Neural cell (in vitro differentiated cells): Measurements from ENCODE around the gene TAPBP. TPM values are rescaled to one million over a fixed set of nuclear protein-coding genes. Genes with fewer than 3 reads are reported as not detected.
A peak's percentile ranks its signal among the peaks of the same experiment; 100 is the strongest.

Source experiments
- H2AFZ ChIP-seq: fragments of 200-600, 300-800 bp; sonication (generic), shearing (Covaris generic); 2 replicates; pipeline ENCODE4 v1.6.0; 2014; ENCODE audit warnings: low read depth, mild to moderate bottlenecking, antibody characterized with exemption, low read length, moderate library complexity
- H3F3A ChIP-seq: fragments of 200-600 bp; shearing (Covaris generic); 2 replicates; pipeline ENCODE4 v1.6.1; 2016; ENCODE audit warnings: mild to moderate bottlenecking, moderate library complexity, mixed read lengths, antibody characterized with exemption, low read length; ENCODE audit not compliant: insufficient read depth, poor library complexity, severe bottlenecking
- H3K27ac ChIP-seq: fragments of 200-600, 300-800 bp; sonication (generic), shearing (Covaris generic); 2 replicates; pipeline ENCODE4 v1.5.1; 2014; ENCODE audit warnings: mild to moderate bottlenecking, low read length, moderate library complexity
- H3K27me3 ChIP-seq: fragments of 300-800, 200-600 bp; sonication (generic), shearing (Covaris generic); 2 replicates; pipeline ENCODE4 v1.6.0; 2014; ENCODE audit warnings: mild to moderate bottlenecking, low read depth, low read length, moderate library complexity; ENCODE audit not compliant: insufficient read depth
- H3K36me3 ChIP-seq: fragments of 300-800, 200-600 bp; sonication (generic), shearing (Covaris generic); 2 replicates; pipeline ENCODE4 v1.5.1; 2014; ENCODE audit warnings: mild to moderate bottlenecking, antibody characterized with exemption, low read length, moderate library complexity; ENCODE audit not compliant: insufficient read depth
- H3K4me2 ChIP-seq: fragments of 300-800, 200-600 bp; sonication (generic), shearing (Covaris generic); 2 replicates; pipeline ENCODE4 v1.6.0; 2014; ENCODE audit warnings: mild to moderate bottlenecking, low read length
- H3K4me3 ChIP-seq: fragments of 300-800, 200-600 bp; sonication (generic), shearing (Covaris generic); 2 replicates; pipeline ENCODE4 v1.5.1; 2014; ENCODE audit warnings: mild to moderate bottlenecking, low read length, moderate library complexity
- H3K79me2 ChIP-seq: fragments of 200-600 bp; shearing (Covaris generic); replicated peaks from 2 replicates; pipeline ENCODE4 v1.6.0; 2014; ENCODE audit warnings: mild to moderate bottlenecking, low read length, moderate library complexity; ENCODE audit not compliant: insufficient read depth
- H3K9ac ChIP-seq: fragments of 300-800, 200-600 bp; sonication (generic), shearing (Covaris generic); 2 replicates; pipeline ENCODE4 v1.6.1; 2016; ENCODE audit warnings: mild to moderate bottlenecking, low read length, mixed read lengths
- H3K9me2 ChIP-seq: fragments of 200-600 bp; shearing (Covaris generic); 2 replicates; pipeline ENCODE4 v1.6.1; 2016; ENCODE audit warnings: mild to moderate bottlenecking, low read length, mixed read lengths; ENCODE audit not compliant: insufficient read depth
- H3K9me3 ChIP-seq: fragments of 200-600, 300-800 bp; sonication (generic), shearing (Covaris generic); 2 replicates; pipeline ENCODE4 v1.6.1; 2016; ENCODE audit warnings: mild to moderate bottlenecking, mixed run types, low read length, moderate library complexity, mixed read lengths
- H4K20me1 ChIP-seq: fragments of 200-600 bp; shearing (Covaris generic); 2 replicates; pipeline ENCODE4 v1.6.1; 2016; ENCODE audit warnings: mild to moderate bottlenecking, mixed run types; ENCODE audit not compliant: insufficient read depth
- CTCF ChIP-seq: fragments of 450-650 bp; IDR thresholded peaks from 2 replicates; pipeline ENCODE4 v1.5.1; 2014; ENCODE audit warnings: antibody characterized with exemption, mild to moderate bottlenecking, moderate library complexity; ENCODE audit not compliant: poor library complexity, severe bottlenecking
- EP300 ChIP-seq: fragments of 450-650 bp; conservative IDR thresholded peaks from 2 replicates; pipeline ENCODE4 v1.6.1; 2014; ENCODE audit warnings: antibody characterized with exemption, mild to moderate bottlenecking, moderate library complexity; ENCODE audit not compliant: poor library complexity, severe bottlenecking
- EZH2 ChIP-seq: fragments of 200-600, 300-800 bp; shearing (Covaris generic), sonication (generic); IDR thresholded peaks from 2 replicates; pipeline ENCODE4 v1.6.1; 2014; ENCODE audit warnings: antibody characterized with exemption, low read length, borderline replicate concordance, mild to moderate bottlenecking; ENCODE audit not compliant: insufficient read depth, poor library complexity, severe bottlenecking
- MXI1 ChIP-seq: fragments of 450-650 bp; conservative IDR thresholded peaks from 2 replicates; pipeline ENCODE4 v1.6.1; 2014; ENCODE audit warnings: antibody characterized with exemption, mild to moderate bottlenecking; ENCODE audit not compliant: poor library complexity, severe bottlenecking
- POLR2AphosphoS5 ChIP-seq: IDR thresholded peaks from 2 replicates; pipeline ENCODE4 v1.6.1; 2012
- RAD21 ChIP-seq: fragments of 450-650 bp; conservative IDR thresholded peaks from 2 replicates; pipeline ENCODE4 v1.6.1; 2014; ENCODE audit warnings: antibody characterized with exemption, mild to moderate bottlenecking, moderate library complexity
- REST ChIP-seq: IDR thresholded peaks from 2 replicates; pipeline ENCODE4 v1.6.1; 2012; ENCODE audit warnings: borderline replicate concordance
- SMC3 ChIP-seq: fragments of 450-650 bp; conservative IDR thresholded peaks from 2 replicates; pipeline ENCODE4 v1.6.1; 2014; ENCODE audit warnings: antibody characterized with exemption, mild to moderate bottlenecking, moderate library complexity; ENCODE audit not compliant: poor library complexity
- TAF1 ChIP-seq: IDR thresholded peaks from 2 replicates; pipeline ENCODE4 v1.6.1; 2012; ENCODE audit warnings: low read depth
- polyA plus RNA-seq: library from polyadenylated mRNA; depleted of rRNA; stranded (reverse); fragments of >200 nt; gene quantifications from 2 replicates; pipeline ENCODE4 v1.2.3, GENCODE V29; 2014

TAPBP gene
- polyA plus RNA-seq, 1 donor from 2014 or later, result 1.2 TPM

GRCh38 chr6:33297406-33297955 is 16.4 kb downstream of the TAPBP start:
- TF ChIP-seq POLR2AphosphoS5 (no peak), SMC3 (no peak)
- no peak overlapping the region for H3K27ac ChIP-seq
- H3K79me2 ChIP-seq, result peaks cover 12% of the 10 kb centered on the region
- peak overlapping the region; percentile 94 for H3K9ac ChIP-seq
- no peaks in the 10 kb centered on the region for H3K27me3 ChIP-seq
- no peaks in the 10 kb centered on the region for H3F3A ChIP-seq
- H4K20me1 ChIP-seq, result no peaks in the 10 kb centered on the region
- no peak overlapping the region for H2AFZ ChIP-seq
- H3K4me3 ChIP-seq, result peak overlapping the region; percentile 91
- H3K9me3 ChIP-seq, result no peaks in the 10 kb centered on the region
- no peak overlapping the region for H3K4me2 ChIP-seq
- no peaks in the 10 kb centered on the region for H3K9me2 ChIP-seq
- no peaks in the 10 kb centered on the region for H3K36me3 ChIP-seq

DNA sequence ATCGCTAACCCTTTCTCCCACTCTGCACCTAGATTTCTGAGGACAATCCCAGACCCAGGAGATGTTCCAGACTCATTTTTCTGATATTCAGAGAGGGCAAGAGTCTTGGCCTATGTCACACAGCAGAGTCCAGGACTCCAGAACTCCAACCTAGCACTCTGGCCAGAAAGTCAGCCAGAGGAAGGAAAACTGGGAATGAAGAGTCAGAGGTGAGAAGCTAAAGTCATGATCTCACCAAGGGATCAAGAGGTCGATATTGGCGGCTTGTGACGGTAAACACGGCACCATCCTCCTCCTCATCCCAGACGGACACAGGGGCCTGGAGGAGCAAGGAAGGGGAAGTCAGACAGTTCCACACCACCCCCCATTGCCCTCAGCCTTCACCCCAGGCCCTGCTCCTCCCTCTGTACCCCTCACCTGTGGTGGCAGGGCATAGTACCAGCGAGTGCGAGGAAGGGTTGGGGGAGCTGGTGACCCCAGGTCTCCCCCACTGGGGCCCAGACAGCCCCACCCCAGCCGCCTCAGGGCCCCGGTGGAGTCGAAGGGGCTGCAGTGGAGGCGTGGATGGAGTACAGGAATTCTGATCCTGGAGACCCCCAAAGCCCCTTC is 17.0 kb downstream of the TAPBP start:
- Histone ChIP-seq H3K36me3 (no peaks in the 10 kb centered on the region), H4K20me1 (no peaks in the 10 kb centered on the region), H3K4me2 (no peak overlapping the region), H3K27ac (no peak overlapping the region), H3K9me2 (no peaks in the 10 kb centered on the region), H3K9me3 (no peaks in the 10 kb centered on the region), H2AFZ (no peak overlapping the region), H3K79me2 (peaks cover 11% of the 10 kb centered on the region), H3K27me3 (no peaks in the 10 kb centered on the region), H3K9ac (no peak overlapping the region), H3F3A (no peaks in the 10 kb centered on the region), H3K4me3 (peak overlapping the region; percentile 91)
- no peak for TF ChIP-seq RAD21
- no peak for TF ChIP-seq REST
- TF ChIP-seq EZH2, result no peak
- no peak for TF ChIP-seq SMC3
- no peak for TF ChIP-seq MXI1
- TF ChIP-seq CTCF, result no peak
- TF ChIP-seq EP300, result no peak
- TF ChIP-seq TAF1, result no peak
- no peak for TF ChIP-seq POLR2AphosphoS5
